Fibroblast of mammary gland (primary cell): ENCODE data around the gene PPP1R14C.

Source experiments
- DNase-seq: peaks from one replicate; pipeline ENCODE4 v3.0.0-alpha.2; 2010; ENCODE audit warnings: low read depth
- H3K4me3 ChIP-seq: 2 replicates; pipeline ENCODE4 v1.5.1; 2011; ENCODE audit warnings: low read depth, mild to moderate bottlenecking, low read length, moderate library complexity; ENCODE audit not compliant: control insufficient read depth
- TF ChIP-seq, protein P1 (sequence below): conservative IDR thresholded peaks from 2 replicates; pipeline ENCODE4 v1.5.1; 2011; ENCODE audit warnings: low read depth, low read length, inconsistent platforms; ENCODE audit not compliant: control insufficient read depth, insufficient read depth

PPP1R14C gene

DNA sequence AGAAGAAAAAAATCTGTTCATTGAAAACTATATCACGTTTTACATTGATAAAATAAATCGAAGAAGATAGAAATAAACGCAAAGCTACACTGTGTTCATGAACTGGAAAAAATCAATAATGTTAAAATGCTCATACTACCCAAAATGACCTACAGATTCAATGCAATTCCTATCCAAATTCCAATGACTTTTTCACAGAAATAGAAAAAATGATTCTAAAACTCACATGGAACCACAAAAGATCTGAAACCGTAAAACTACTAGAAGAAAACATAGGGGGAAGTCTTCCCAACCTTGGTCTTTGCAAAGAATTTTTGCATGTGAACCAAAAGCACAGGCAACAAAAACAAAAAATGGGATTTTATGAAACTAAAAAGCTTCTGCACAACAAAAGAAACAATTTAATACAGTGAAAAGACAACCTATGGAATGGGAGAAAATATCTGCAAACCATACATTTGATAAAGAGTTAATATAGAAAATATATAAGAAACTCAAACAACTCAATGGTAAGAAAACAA, 40.0 kb upstream of the PPP1R14C start:
- no peak for DNase-seq

GRCh38 chr6:150112233-150112632, 30.6 kb upstream of the PPP1R14C start:
- no peak overlapping the region for H3K4me3 ChIP-seq
- no peak for DNase-seq
- TF ChIP-seq, protein P1, sequence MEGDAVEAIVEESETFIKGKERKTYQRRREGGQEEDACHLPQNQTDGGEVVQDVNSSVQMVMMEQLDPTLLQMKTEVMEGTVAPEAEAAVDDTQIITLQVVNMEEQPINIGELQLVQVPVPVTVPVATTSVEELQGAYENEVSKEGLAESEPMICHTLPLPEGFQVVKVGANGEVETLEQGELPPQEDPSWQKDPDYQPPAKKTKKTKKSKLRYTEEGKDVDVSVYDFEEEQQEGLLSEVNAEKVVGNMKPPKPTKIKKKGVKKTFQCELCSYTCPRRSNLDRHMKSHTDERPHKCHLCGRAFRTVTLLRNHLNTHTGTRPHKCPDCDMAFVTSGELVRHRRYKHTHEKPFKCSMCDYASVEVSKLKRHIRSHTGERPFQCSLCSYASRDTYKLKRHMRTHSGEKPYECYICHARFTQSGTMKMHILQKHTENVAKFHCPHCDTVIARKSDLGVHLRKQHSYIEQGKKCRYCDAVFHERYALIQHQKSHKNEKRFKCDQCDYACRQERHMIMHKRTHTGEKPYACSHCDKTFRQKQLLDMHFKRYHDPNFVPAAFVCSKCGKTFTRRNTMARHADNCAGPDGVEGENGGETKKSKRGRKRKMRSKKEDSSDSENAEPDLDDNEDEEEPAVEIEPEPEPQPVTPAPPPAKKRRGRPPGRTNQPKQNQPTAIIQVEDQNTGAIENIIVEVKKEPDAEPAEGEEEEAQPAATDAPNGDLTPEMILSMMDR = no peak

More for the DNA sequence above, 40.0 kb upstream of the PPP1R14C start:
- no peak overlapping the region for H3K4me3 ChIP-seq
- TF ChIP-seq, protein P1 = no peak

- DNase-seq = no peak
- TF ChIP-seq, protein P1 = no peak
- H3K4me3 ChIP-seq = no peak overlapping the region
Measured at GRCh38 chr6:150115769-150116168, 27.1 kb upstream of the PPP1R14C start.

DNA sequence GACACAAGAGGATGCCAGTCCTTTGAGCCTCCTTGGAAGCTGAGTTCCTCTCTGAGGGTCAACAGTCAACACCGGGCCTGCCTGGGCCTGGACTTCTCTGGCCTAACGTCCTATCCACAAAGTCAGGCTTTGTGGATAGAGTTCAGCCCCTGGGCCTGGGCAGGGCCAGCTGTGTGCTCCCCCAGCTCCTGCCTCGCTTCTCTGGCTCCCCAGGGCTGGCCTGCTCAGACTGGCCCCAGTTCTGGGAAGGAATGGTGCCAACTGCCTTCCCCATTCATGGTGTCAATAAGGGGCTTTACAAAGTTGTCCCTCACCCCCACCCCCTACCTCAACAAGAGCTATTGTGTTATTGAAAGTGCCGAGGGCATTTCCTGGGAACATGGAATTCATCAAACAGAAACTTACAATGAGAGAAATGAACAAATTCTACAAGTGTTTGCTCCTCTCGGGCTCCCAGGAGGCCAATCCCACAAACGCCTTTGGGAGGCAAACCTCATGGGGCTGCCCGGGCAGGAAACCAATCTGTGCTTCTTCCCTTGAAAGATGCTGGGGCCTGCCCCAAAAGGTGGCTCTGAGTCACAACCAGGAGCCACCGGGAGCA, 26.5 kb upstream of the PPP1R14C start:
- H3K4me3 ChIP-seq = no peak overlapping the region
- no peak for DNase-seq
- TF ChIP-seq, protein P1 = no peak

DNA sequence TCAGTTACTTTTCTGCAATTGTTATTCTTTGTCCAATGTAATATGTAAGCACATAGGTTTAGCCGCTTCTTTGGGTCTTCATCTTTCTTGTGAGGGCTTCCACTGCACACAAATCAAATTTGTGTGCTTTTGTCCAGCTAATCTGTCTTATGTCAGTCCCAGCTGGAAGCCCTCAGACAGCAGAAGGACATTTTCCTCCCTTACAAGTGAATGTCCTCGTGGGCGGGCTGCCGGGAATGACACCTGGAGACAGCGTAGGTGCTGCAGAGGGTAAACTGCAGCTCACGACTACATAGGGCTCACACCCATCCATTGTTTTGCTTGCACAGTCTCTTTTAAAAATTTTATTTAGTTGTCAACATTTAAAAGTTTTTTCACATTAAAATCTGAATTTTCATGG, 24.6 kb upstream of the PPP1R14C start:
- TF ChIP-seq, protein P1 = no peak
- H3K4me3 ChIP-seq = no peak overlapping the region
- DNase-seq = no peak

DNA sequence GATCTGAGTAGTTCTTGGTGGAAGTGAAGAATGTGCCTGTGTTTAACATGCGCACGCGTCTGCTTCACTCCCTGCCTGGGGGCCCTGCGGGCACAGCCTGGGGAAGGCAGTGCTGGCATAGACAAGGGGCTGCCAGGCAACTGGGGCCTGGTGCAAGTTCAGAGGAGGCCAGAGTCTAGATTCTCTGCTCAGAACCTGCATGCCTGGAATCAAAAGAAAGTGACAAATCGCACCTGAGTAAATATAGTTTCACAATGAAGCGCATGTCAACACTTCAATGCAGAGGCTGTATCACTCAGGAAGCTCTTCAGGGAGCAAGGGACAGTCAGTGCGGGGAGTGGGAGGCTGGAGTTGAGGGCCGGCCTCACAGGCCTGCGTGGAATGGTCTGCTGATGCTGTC, 24.2 kb upstream of the PPP1R14C start:
- TF ChIP-seq, protein P1 = no peak
- H3K4me3 ChIP-seq = no peak overlapping the region
- DNase-seq = no peak
